IPS-NIHi7 (cell line): ENCODE results near the gene PCDH18.
"Not testable (repeated sequence)": the region's sequence is repeated elsewhere in the genome, so short reads cannot be mapped to it uniquely, and the experiment has no call there.

Experiments used
- DNase-seq: peaks from one replicate; pipeline ENCODE4 v3.0.0; 2012; ENCODE audit warnings: mixed read lengths; ENCODE audit errors: extremely low spot score

PCDH18 gene

GRCh38 chr4:137531986-137532868, at the start of gene PCDH18:
PCDH18 (minus strand) TSS chr4:137532494; CDS start chr4:137532088, 406 bp downstream.
- peak; percentile 81 for DNase-seq

DNA sequence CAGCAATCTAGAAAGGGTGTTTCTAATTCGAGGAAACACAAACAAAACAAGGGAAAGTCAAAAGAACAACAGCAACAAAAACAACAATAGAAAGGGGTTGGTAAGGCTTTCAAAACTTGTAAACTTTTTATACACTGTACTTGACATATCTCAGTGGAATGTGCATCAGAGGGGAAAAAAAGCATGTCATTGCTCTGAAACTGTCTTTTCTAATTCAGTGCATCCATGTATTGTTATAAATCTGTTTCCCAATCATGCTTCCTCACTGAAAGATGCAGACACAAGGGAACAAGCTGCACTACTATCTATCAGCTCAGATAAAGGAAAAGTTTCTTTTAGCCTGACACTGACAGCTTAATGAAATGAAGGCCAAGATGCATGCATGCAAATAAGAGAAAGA, 44.2 kb upstream of the PCDH18 start:
- no peak for DNase-seq

DNA sequence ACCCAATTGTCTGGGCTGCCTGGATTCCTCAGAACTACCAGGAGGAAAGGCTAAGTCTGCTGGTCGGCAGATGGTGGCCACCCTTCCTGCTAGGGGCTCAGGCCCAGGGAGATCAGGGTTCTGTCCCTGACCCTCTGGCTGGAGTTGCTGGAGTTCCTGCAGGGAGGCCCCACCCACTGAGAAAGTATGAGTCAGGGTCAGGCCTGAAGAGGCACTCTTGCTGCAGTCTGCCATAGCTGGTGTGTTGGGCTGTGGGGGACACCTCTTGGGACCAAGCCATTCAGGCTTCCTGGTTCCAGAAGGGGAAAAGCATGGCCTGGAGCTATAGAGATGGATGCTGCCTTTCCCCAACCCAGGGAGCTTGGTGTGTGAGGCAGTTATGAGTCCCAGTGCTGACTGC, 40.4 kb upstream of the PCDH18 start:
- DNase-seq, result no peak

DNA sequence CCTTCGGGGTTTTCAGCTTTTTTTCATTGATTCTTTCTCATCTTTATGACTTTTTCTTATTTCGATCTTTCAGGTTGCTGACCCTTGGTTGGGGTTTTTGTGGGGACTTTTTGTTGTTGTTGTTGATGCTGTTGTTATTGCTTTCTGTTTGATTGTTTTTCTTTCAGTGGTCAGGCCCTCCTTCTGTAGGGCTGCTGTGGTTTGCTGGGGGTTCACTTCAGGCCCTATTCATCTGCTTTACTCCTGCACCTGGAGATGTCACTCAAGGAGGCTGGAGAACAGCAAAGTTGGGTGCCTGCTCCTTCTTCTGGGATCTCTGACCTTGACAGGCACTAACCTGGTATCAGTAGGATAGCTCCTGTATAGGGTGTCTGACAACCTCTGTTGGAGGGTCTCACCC, 39.9 kb upstream of the PCDH18 start:
- DNase-seq, result no peak

DNA sequence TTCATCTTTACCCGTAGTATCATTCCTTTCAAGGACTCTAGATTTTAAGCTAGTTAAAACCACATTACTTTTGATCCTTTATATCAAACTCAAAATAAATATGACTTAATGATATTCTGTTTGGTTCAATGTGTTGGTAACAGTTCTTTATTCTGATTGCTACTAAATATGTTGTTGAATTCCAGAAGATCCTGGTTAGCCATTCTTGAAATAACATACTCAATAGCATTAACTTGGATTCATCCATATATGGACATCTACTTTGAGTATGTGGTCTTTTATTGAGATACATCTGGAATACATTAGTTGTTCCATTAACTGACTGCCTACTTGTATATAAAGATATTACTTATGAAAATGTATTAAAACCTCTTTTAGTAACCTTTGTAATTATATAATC, 27.5 kb upstream of the PCDH18 start:
- no peak for DNase-seq

GRCh38 chr4:137558951-137559350, 26.7 kb upstream of the PCDH18 start:
- no peak for DNase-seq

DNA sequence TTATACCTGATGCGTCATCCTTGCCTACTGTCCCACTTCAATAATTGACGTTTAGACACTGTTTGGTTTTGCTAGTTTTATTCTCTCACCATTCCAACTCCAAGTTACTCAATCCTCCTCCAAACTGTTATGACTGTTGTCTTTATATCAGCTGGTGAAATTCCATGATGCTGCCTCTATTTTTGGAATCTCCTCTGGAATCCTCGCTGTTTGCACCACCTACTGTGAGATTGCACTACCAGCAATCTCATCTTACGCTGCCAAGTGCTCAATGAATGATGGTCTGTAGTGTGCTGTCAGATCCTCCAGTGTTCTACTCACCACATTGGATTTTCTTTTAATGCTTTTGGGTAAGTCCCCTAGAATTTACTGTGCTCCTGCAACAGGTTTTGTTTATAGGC, 13.2 kb upstream of the PCDH18 start:
- no peak for DNase-seq

- no peak for DNase-seq
These were observed 11.4 kb upstream of the PCDH18 start for GRCh38 chr4:137543648-137544047.

DNA sequence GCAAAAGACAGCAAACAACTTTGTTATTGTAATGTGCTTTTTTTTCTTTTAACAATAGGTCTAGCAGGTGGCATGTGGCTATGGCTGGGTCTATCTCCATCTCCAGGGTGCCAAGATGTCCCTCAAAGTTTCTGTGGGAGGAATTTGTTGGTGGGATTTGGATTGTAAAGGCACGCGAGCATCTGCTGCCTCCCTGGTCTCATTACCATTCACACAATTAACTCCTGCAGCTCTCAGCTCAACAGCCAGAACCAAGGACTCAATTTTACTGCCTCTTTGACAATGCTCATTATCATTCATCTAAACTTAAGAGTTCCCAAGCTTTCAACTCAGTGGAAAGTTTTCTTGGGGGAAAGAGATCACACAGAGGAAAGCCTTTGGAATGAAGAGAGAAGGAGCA, 10.9 kb upstream of the PCDH18 start:
- DNase-seq, result peak; percentile 49

DNA sequence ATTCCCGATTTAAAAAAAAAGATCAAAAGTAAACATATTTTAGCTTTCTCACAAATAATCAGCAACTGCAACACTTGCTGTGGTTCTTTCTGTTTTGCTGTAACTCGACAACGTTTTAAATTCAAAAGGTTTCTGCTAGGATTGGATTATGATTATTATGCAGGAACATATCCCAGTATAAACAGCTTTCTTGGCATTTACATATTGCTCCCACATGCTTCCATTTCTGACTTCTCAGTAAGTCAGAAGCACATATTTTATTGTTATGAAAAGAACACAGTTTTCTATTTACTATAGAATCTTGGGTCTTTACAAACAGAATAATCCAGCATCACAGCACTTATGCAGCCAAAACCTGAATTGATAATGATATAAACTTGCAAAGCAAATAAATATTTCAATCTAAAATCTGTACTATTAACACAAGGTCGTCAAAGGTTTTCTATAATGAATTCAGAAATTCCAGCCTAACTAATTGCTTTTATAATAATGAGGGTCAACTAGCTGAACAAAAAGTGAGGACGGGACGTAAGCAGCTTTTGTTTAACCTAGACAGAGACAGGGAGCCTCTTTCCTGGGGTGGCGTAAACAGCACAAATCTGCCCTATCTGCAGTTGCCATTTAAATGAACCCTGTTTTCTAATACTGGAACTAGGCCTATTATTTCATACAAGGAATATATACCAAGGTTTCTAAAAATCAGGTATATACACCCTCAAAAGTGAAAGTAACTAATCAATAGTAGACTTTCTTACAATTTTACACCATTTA, 9.8 kb upstream of the PCDH18 start:
- DNase-seq, result no peak

- DNase-seq, result no peak
These were observed 8.9 kb upstream of the PCDH18 start for GRCh38 chr4:137541181-137541580.

GRCh38 chr4:137540356-137540755, 8.1 kb upstream of the PCDH18 start:
- no peak for DNase-seq

GRCh38 chr4:137538526-137538925, 6.2 kb upstream of the PCDH18 start:
- no peak for DNase-seq

DNA sequence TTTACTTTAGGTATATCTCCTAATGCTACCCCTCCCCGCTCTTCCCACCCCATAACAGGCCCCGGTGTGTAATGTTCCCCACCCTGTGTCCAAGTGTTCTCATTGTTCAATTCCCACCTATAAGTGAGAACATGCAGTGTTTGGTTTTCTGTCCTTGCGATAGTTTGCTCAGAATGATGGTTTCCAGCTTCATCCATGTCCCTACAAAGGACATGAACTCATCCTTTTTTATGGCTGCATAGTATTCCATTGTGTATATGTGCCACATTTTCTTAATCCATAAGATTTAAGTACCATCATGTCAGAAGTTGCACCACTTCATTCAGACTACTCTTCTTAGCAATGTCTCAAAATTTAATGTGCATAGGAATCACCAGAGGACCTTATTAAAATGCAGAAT, 5.5 kb upstream of the PCDH18 start:
- DNase-seq, result not testable (repeated sequence)

DNA sequence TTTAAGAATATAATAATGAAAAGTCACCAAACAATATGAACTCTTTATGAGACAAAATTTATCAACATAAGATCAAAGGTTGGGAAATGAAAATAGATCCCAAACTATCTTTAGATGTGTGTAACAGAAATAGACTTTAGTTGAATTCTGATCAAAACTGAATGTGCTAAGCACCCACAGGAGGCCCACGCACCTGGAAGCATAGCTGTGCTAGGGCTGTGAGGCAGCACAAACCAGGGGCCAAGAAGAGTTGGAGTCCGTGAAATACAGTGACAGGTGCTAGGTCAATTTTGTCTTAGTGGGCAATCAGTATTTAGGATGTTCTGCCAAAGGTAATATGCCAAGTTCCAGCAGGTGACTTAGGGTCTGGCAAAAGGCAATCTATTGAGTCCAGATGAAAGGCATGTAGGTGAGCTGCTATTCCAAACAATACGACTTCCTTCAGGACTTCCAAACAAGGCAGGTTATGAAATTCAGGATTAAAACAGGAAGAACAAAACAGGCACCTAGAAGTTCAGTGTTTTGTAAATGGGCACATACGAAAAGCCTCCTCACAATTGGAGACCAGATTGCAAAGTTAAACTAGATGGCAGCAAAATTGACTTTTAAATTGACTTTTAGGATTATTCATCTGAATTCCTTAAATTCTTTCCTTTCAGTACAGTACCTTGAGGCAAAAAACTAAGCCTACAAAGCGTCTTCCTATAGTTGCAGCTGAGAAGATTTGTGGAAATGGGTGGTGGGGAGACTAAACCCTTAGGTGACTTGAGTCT, 4.7 kb upstream of the PCDH18 start:
- DNase-seq, result no peak

- no peak for DNase-seq
These were observed 3.4 kb upstream of the PCDH18 start for GRCh38 chr4:137535718-137536117.

DNA sequence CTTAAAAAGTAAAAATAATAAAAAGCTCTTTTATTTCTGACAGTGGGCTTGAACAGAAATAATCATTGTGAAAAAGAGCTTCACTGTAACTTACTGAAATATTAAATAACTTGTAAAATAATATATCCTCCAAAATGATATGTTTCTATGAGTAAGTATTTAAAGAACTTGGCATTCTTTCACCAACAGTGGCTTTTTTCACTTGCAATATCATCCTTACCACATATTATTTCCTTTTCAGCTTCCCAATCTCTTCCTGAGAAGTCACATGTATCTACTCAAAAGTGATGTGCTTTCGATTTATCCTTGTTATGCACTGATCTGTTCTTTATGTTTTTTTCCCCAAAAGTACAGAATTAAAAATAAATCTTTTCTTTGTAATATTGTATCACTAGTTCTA, 2.2 kb upstream of the PCDH18 start:
- DNase-seq, result no peak

DNA sequence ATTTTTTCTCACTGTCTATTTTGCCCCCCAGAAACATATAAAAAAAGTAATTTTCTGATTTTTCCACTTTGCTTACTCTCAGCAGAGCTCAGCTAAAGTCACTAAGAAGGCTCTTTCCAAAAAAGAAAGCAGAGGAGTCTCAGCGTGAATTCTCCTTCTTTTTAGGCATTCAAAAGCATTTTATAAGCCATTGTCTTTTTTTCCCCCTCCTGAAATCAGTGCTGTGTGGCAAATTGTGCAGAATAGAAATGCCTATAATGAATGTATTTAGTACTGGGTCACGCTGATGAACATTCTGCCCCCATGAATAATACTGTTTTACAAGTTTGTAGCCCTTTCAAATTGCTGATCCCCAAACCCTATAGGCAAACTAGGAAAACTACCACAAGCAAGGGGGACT, 1.6 kb upstream of the PCDH18 start:
- DNase-seq, result no peak

DNA sequence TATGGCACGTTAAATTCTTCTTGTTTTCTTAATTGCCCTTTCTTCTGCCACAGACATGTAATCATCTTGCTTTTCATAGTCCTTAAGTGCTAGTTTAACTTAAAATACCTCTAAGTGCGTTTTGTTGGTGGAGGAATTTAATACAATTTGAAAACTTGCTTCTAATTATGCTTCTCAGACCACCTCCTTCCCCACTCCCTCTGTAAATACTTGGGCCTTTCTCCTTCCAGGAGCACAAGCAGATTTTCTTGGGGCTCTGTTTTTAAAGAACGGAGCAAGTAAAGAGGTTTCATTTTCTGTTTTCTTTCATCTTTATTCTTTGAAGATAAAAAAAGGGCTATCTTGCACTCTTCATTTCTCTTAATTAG, 559 bp upstream of the PCDH18 start:
- no peak for DNase-seq

- DNase-seq, result no peak
These were observed 917 bp downstream of the PCDH18 start for GRCh38 chr4:137531168-137531985.

DNA sequence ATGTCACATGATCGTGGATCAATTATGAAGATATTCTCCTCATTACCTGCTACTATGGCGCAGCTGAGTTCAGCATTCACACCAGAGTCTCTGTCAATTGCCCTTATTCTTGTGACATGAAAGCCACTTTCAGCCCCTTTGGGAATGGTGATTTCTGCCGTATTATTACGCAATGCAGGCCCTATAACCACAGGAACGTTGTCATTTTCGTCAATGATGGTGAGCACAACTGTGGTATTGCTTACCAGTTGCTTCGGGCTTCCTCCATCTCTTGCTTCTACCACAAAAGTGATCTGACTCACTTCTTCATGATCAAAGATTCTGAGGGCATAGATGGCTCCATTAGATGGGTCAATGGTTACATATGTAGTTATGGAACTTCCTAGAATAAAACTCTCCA, 2.1 kb downstream of the PCDH18 start:
- no peak for DNase-seq
